Karpas-422 (cell line): ENCODE data around the gene ASTN2. TPM values are rescaled to one million over a fixed set of nuclear protein-coding genes. Genes with fewer than 3 reads are reported as not detected.
A peak's percentile ranks its signal among the peaks of the same experiment; 100 is the strongest.

ENCODE experiments used
- DNase-seq: peaks from one replicate; pipeline ENCODE4 v3.0.0-alpha.2; 2015
- H2AFZ ChIP-seq: fragments of 200-600 bp; sonication (generic); 2 replicates; pipeline ENCODE4 v1.6.1; 2014; ENCODE audit warnings: antibody characterized with exemption, low read length, mixed read lengths
- H3K27ac ChIP-seq: fragments of 200-600 bp; sonication (generic); 2 replicates; pipeline ENCODE4 v1.5.1; 2014; ENCODE audit warnings: mild to moderate bottlenecking, low read length, moderate library complexity
- H3K27me3 ChIP-seq: fragments of 200-600 bp; sonication (generic); 2 replicates; pipeline ENCODE4 v1.6.1; 2014; ENCODE audit warnings: low read length, mixed read lengths
- H3K36me3 ChIP-seq: fragments of 200-600 bp; sonication (generic); 2 replicates; pipeline ENCODE4 v1.6.1; 2014; ENCODE audit warnings: low read length, mixed read lengths; ENCODE audit not compliant: insufficient read depth
- H3K4me1 ChIP-seq: fragments of 200-600 bp; sonication (generic); 2 replicates; pipeline ENCODE4 v1.6.1; 2014; ENCODE audit warnings: mild to moderate bottlenecking, low read length, mixed read lengths
- H3K4me2 ChIP-seq: fragments of 200-600 bp; sonication (generic); 2 replicates; pipeline ENCODE4 v1.6.1; 2014; ENCODE audit warnings: low read length, low read depth, mild to moderate bottlenecking; ENCODE audit not compliant: poor library complexity, severe bottlenecking
- H3K4me3 ChIP-seq: fragments of 200-600 bp; sonication (generic); 2 replicates; pipeline ENCODE4 v1.5.1; 2014; ENCODE audit warnings: mild to moderate bottlenecking, antibody characterized with exemption, low read length, mixed read lengths
- H3K79me2 ChIP-seq: fragments of 200-600 bp; sonication (generic); 2 replicates; pipeline ENCODE4 v1.6.1; 2014; ENCODE audit warnings: mild to moderate bottlenecking, low read length, mixed read lengths
- H3K9ac ChIP-seq: fragments of 200-600 bp; sonication (generic); 2 replicates; pipeline ENCODE4 v1.6.0; 2014; ENCODE audit warnings: low read length
- H3K9me2 ChIP-seq: fragments of 200-600 bp; sonication (generic), shearing (Covaris generic); replicated peaks from 2 replicates; pipeline ENCODE4 v1.6.0; 2014; ENCODE audit warnings: mild to moderate bottlenecking, low read length, moderate library complexity; ENCODE audit not compliant: insufficient read depth
- H3K9me3 ChIP-seq: fragments of 300-700, 200-600 bp; sonication (generic); 2 replicates; pipeline ENCODE4 v1.6.1; 2014; ENCODE audit warnings: low read length, mixed read lengths
- H4K20me1 ChIP-seq: fragments of 200-600 bp; sonication (generic); 2 replicates; pipeline ENCODE4 v1.6.1; 2014; ENCODE audit warnings: mild to moderate bottlenecking, antibody characterized with exemption, low read length, low read depth; ENCODE audit not compliant: insufficient read depth
- total RNA-seq: library from RNA; depleted of rRNA; stranded (reverse); fragments of >200 nt; shearing (Covaris generic); gene quantifications from 2 replicates; pipeline ENCODE4 v1.2.3, GENCODE V29; 2014; ENCODE audit warnings: low replicate concordance

ASTN2 gene
- total RNA-seq, 1 experiment from 2014 or later = 5.3 TPM

- no peak overlapping the region for H3K4me3 ChIP-seq
- no peaks in the 10 kb centered on the region for H3K27me3 ChIP-seq
- H3K79me2 ChIP-seq = no peaks in the 10 kb centered on the region
- H4K20me1 ChIP-seq = no peaks in the 10 kb centered on the region
- no peaks in the 10 kb centered on the region for H3K9me2 ChIP-seq
- H3K4me1 ChIP-seq = peaks cover 26% of the 10 kb centered on the region
- no peaks in the 10 kb centered on the region for H3K36me3 ChIP-seq
- H3K4me2 ChIP-seq = no peak overlapping the region
- no peak overlapping the region for H3K27ac ChIP-seq
- H2AFZ ChIP-seq = no peak overlapping the region
- no peaks in the 10 kb centered on the region for H3K9me3 ChIP-seq
- no peak for DNase-seq
- H3K9ac ChIP-seq = no peak overlapping the region
Observed at GRCh38 chr9:116795821-116796220, 619.0 kb downstream of the ASTN2 start.

DNA sequence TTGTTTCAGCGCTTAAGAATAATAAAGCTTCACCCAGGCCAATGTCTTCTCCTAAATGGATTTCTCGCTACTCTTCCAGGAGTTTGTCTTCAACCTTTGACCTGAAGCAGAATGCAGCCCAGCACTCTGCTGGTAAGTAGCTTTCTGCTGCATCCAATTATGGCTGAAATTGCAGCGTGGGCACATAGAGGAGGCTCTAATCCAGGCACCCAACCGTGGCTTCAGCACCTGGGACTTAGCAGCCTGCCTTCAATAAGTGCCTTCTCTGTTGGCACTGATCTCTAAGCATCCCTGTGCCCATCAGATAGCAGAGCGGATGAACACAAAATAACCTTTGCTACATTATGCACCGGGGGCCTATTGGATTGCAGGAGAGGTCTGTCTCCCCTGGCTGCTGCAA is 622.6 kb downstream of the ASTN2 start:
- H3K4me3 ChIP-seq = no peak overlapping the region
- H3K27ac ChIP-seq = no peak overlapping the region
- peak overlapping the region; percentile 7; the same call in 1 of the 2 replicates for H3K9ac ChIP-seq
- H3K79me2 ChIP-seq = no peaks in the 10 kb centered on the region
- no peaks in the 10 kb centered on the region for H3K36me3 ChIP-seq
- no peaks in the 10 kb centered on the region for H3K9me2 ChIP-seq
- peaks cover 25% of the 10 kb centered on the region for H3K4me1 ChIP-seq
- H2AFZ ChIP-seq = peak overlapping the region; percentile 53; the same call in 1 of the 2 replicates
- H3K9me3 ChIP-seq = no peaks in the 10 kb centered on the region
- no peaks in the 10 kb centered on the region for H3K27me3 ChIP-seq
- no peaks in the 10 kb centered on the region for H4K20me1 ChIP-seq
- DNase-seq = no peak
- H3K4me2 ChIP-seq = peak overlapping the region; percentile 9

GRCh38 chr9:116791326-116791725 is 623.5 kb downstream of the ASTN2 start:
- Histone ChIP-seq H3K27ac (no peak overlapping the region), H3K4me3 (no peak overlapping the region), H3K4me1 (peaks cover 25% of the 10 kb centered on the region), H3K79me2 (no peaks in the 10 kb centered on the region), H3K9ac (no peak overlapping the region), H3K36me3 (no peaks in the 10 kb centered on the region), H2AFZ (no peak overlapping the region), H3K27me3 (no peaks in the 10 kb centered on the region), H4K20me1 (no peaks in the 10 kb centered on the region), H3K9me2 (no peaks in the 10 kb centered on the region), H3K4me2 (no peak overlapping the region), H3K9me3 (no peaks in the 10 kb centered on the region)
- DNase-seq = no peak

- Histone ChIP-seq H3K4me1 (peaks cover 22% of the 10 kb centered on the region), H3K4me2 (no peak overlapping the region), H2AFZ (no peak overlapping the region), H3K9ac (no peak overlapping the region), H4K20me1 (no peaks in the 10 kb centered on the region), H3K9me3 (no peaks in the 10 kb centered on the region), H3K36me3 (no peaks in the 10 kb centered on the region), H3K27ac (no peak overlapping the region), H3K4me3 (no peak overlapping the region), H3K27me3 (no peaks in the 10 kb centered on the region), H3K79me2 (no peaks in the 10 kb centered on the region), H3K9me2 (no peaks in the 10 kb centered on the region)
- no peak for DNase-seq
Observed at GRCh38 chr9:116789081-116789480, 625.8 kb downstream of the ASTN2 start.

DNA sequence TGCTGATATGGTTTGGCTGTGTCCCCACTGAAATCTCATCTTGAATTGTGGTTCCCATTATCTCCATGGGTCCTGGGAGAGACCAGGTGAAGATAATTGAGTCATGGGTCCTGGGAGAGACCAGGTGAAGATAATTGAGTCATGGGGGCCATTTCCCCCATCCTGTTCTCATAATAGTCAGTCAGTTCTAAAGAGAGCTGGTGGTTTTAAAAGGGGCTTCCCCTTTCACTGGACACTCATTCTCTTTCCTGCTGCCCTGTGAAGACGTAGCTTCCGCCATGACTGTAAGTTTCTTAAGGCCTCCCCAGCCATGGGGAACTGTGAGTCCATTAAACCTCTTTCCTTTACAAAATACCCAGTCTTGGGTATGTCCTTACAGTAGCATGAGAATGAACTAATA is 628.1 kb downstream of the ASTN2 start:
- no peak overlapping the region for H3K4me3 ChIP-seq
- no peaks in the 10 kb centered on the region for H3K79me2 ChIP-seq
- no peaks in the 10 kb centered on the region for H4K20me1 ChIP-seq
- no peaks in the 10 kb centered on the region for H3K9me3 ChIP-seq
- H3K27me3 ChIP-seq = no peaks in the 10 kb centered on the region
- H3K27ac ChIP-seq = no peak overlapping the region
- H3K9me2 ChIP-seq = no peaks in the 10 kb centered on the region
- H3K36me3 ChIP-seq = no peaks in the 10 kb centered on the region
- peaks cover 13% of the 10 kb centered on the region for H3K4me1 ChIP-seq
- no peak overlapping the region for H3K4me2 ChIP-seq
- DNase-seq = no peak
- H3K9ac ChIP-seq = no peak overlapping the region
- H2AFZ ChIP-seq = no peak overlapping the region

DNA sequence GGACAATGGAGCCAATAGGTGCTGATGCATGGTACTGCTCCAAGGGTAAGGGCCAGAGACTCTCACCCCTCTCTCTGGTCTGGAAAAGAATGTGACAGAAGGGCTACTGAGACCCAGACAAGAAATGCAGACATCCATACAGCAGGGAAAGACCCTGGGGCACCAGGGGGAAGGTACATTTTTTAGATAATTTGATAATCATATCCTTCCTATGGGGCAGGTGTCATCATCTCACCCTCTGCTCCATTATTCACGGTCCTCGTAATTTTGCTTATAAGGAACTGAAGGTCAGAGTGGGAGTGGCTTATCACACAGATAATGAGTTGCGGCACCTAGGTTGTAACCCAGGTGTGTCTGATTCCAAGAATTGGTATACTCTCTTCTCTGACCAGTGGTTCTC is 637.7 kb downstream of the ASTN2 start:
- no peak overlapping the region for H3K4me2 ChIP-seq
- H3K4me3 ChIP-seq = no peak overlapping the region
- H2AFZ ChIP-seq = no peak overlapping the region
- no peak for DNase-seq
- peaks cover 19% of the 10 kb centered on the region for H3K4me1 ChIP-seq
- no peak overlapping the region for H3K9ac ChIP-seq
- H3K27ac ChIP-seq = no peak overlapping the region
- H3K9me3 ChIP-seq = no peaks in the 10 kb centered on the region
- no peaks in the 10 kb centered on the region for H3K36me3 ChIP-seq
- no peaks in the 10 kb centered on the region for H3K27me3 ChIP-seq
- H3K79me2 ChIP-seq = no peaks in the 10 kb centered on the region
- H4K20me1 ChIP-seq = no peaks in the 10 kb centered on the region
- no peaks in the 10 kb centered on the region for H3K9me2 ChIP-seq

DNA sequence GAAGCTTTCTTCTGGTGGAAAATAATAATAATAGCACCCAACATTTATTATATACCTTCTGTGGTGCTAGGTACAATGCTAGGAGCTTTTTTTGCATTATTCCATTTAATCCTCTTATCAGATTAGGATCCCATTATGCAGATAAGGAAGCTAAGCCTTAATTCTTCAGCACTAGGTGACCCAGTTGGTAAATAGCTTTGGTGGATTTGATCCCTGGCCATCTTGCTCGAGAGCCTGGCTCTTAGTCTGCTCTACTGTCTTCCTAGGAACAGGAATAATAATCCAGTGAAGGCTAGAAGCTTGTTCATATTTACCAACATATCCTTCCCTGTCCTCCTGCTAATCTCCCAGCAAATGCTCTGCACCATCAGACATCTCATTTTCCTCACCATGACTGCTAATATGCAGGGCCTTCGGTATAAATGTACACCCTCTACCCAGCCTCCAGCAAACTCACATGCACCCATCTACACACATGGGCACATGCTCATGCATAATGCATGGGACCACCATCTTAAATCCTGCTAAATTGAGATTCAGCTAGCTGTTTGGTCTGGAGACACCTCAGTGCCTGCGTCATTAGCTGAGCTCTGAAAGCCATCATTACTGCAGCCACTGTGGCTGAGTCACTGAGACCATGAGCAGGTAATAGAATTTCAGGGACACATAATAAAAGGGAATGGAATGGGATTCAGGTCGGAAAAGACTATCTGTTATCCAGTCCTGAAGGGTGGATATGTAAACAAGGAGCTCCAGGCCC is 640.3 kb downstream of the ASTN2 start:
- peaks cover 21% of the 10 kb centered on the region for H3K4me1 ChIP-seq
- no peaks in the 10 kb centered on the region for H3K9me2 ChIP-seq
- H3K9me3 ChIP-seq = no peaks in the 10 kb centered on the region
- no peaks in the 10 kb centered on the region for H3K79me2 ChIP-seq
- H3K4me2 ChIP-seq = no peak overlapping the region
- DNase-seq = no peak
- no peaks in the 10 kb centered on the region for H4K20me1 ChIP-seq
- no peak overlapping the region for H2AFZ ChIP-seq
- H3K9ac ChIP-seq = no peak overlapping the region
- H3K27ac ChIP-seq = no peak overlapping the region
- no peaks in the 10 kb centered on the region for H3K27me3 ChIP-seq
- no peak overlapping the region for H3K4me3 ChIP-seq
- H3K36me3 ChIP-seq = no peaks in the 10 kb centered on the region

GRCh38 chr9:116767219-116767618 is 647.6 kb downstream of the ASTN2 start:
- H3K4me2 ChIP-seq = no peak overlapping the region
- no peak for DNase-seq
- H3K4me1 ChIP-seq = peaks cover 71% of the 10 kb centered on the region
- H3K4me3 ChIP-seq = no peak overlapping the region
- no peaks in the 10 kb centered on the region for H3K79me2 ChIP-seq
- H4K20me1 ChIP-seq = no peaks in the 10 kb centered on the region
- no peaks in the 10 kb centered on the region for H3K36me3 ChIP-seq
- H3K27me3 ChIP-seq = no peaks in the 10 kb centered on the region
- no peaks in the 10 kb centered on the region for H3K9me2 ChIP-seq
- H3K27ac ChIP-seq = peak overlapping the region; percentile 2; the same call in 1 of the 2 replicates
- no peaks in the 10 kb centered on the region for H3K9me3 ChIP-seq
- no peak overlapping the region for H3K9ac ChIP-seq
- no peak overlapping the region for H2AFZ ChIP-seq
